ENCODE data around the gene REEP1. TPM values are rescaled to one million over a fixed set of nuclear protein-coding genes. Genes with fewer than 3 reads are reported as not detected.

REEP1 gene
- total and polyA plus RNA-seq, 9 of the 15 experiments (the other 6 are each of a cell fraction or from before 2014, with no cell fraction given), result 0.11 to 0.67 (median 0.13) TPM

- TF ChIP-seq ZBTB2 (IDR thresholded peaks at IDR 0.05) (no peak), RBM39 (optimal IDR thresholded peaks at IDR 0.05; ENCODE audit: low read depth, low read length) (no peak), CTCF (IDR thresholded peaks at IDR 0.05 in 2 of 3, conservative IDR thresholded peaks at IDR 0.05 in 1 of 3; ENCODE audit: insufficient read depth in 2 of 3, low read depth in 1 of 3, low read length in 3 of 3) (peak; percentile 33 to 46 (median 36); a peak in 4 of 6 replicates)
Observed at GRCh38 chr2:86297382-86298147, 39.9 kb downstream of the REEP1 start (continued).

GRCh38 chr2:86296947-86297346 is 40.5 kb downstream of the REEP1 start:
- BruUV-seq (replicated peaks), result no TSS peak
- H3K4me1 ChIP-seq (replicated peaks in 1 of 2; ENCODE audit: control insufficient read depth in 2 of 2, insufficient read depth in 2 of 2, low read length in 2 of 2), result no peaks in the 10 kb centered on the region

More at GRCh38 chr2:86296947-86297346, 40.5 kb downstream of the REEP1 start:
- CTCF ChIA-PET (ENCODE audit: low intra/inter-chr PET ratio), result no interaction called here
- Histone ChIP-seq H3K4me3 (no peak overlapping the region), H3K36me3 (ENCODE audit: control insufficient read depth, insufficient read depth, low read length) (no peaks in the 10 kb centered on the region), H2AFZ (ENCODE audit: low read depth, low read length) (no peak overlapping the region), H3K9me3 (replicated peaks; ENCODE audit: control insufficient read depth, insufficient read depth, low read depth, low read length) (no peaks in the 10 kb centered on the region), H4K20me1 (replicated peaks; ENCODE audit: control insufficient read depth, insufficient read depth, low read length) (no peaks in the 10 kb centered on the region), H3K9ac (ENCODE audit: insufficient read depth in 1 of 2, low read depth in 2 of 2, low read length in 2 of 2) (no peak overlapping the region), H3K79me2 (ENCODE audit: control insufficient read depth, insufficient read depth, low read length) (no peaks in the 10 kb centered on the region), H3K27me3 (ENCODE audit: control insufficient read depth in 2 of 2, insufficient read depth in 2 of 2, low read length in 2 of 2) (peaks cover 15 to 25% of the 10 kb centered on the region in 2 experiments; a peak in 3 of 5 replicates), H3K27ac (ENCODE audit: extremely low read depth, low read depth, low read length) (no peak overlapping the region), H3K9me1 (ENCODE audit: control insufficient read depth, insufficient read depth, low read length) (no peaks in the 10 kb centered on the region), H3K4me2 (ENCODE audit: insufficient read depth, low read length) (no peak overlapping the region)
- ATAC-seq (no peak), FAIRE-seq (no peak), DNase-seq (ENCODE audit: extremely low read depth in 1 of 4, low spot score in 3 of 4) (no peak)
- in situ Hi-C loops (cut with MboI) (no loop called here), intact Hi-C loops (cut with micrococcal nuclease) (no loop called here)
- WGBS (ENCODE audit: insufficient coverage, low coverage, missing lambda C conversion rate), result 0% methylated on average over 6 of the region's 6 CpGs
- POLR2A ChIA-PET, result no interaction called here
- TF ChIP-seq SREBF1 (IDR thresholded peaks at IDR 0.05; ENCODE audit: borderline replicate concordance, low read depth, low read length), result no peak
- TF ChIP-seq SP1 (CRISPR knock-in tag; IDR thresholded peaks at IDR 0.05), result no peak
- no peak for TF ChIP-seq BCL6 (CRISPR knock-in tag; IDR thresholded peaks at IDR 0.05)
- TF ChIP-seq SMAD4 (CRISPR knock-in tag; conservative IDR thresholded peaks at IDR 0.05), result no peak
